ENCODE results near the gene ZFYVE16. TPM values are rescaled to one million over a fixed set of nuclear protein-coding genes. Genes with fewer than 3 reads are reported as not detected.

ZFYVE16 gene
- total and polyA plus RNA-seq, 2 of the 4 experiments (the other 2 are of a cell fraction): 5.3 to 11.1 TPM

- Histone ChIP-seq H2BK5ac (ENCODE audit: low read depth, low read length, poor library complexity, severe bottlenecking) (no peak overlapping the region), H4K20me1 (ENCODE audit: insufficient read depth, low read length) (no peaks in the 10 kb centered on the region), H4K8ac (ENCODE audit: low read depth in 2 of 2, low read length in 2 of 2) (no peak overlapping the region), H3K79me1 (ENCODE audit: low read depth in 1 of 2, low read length in 2 of 2) (no peaks in the 10 kb centered on the region), H3K4ac (ENCODE audit: low read depth, low read length) (no peak overlapping the region), H3K27ac (ENCODE audit: insufficient read depth, low read length) (no peak overlapping the region), H3K4me3 (ENCODE audit: insufficient read depth, low read depth, low read length) (no peak overlapping the region), H2AK9ac (replicated peaks; ENCODE audit: low read depth, low read length, poor library complexity) (no peak overlapping the region), H2AFZ (replicated peaks; ENCODE audit: low read length, poor library complexity) (no peak overlapping the region), H3K18ac (ENCODE audit: low read depth, low read length) (no peak overlapping the region), H2BK15ac (ENCODE audit: low read depth, low read length) (no peak overlapping the region), H3K4me1 (ENCODE audit: control insufficient read depth, insufficient read depth, low read length) (no peaks in the 10 kb centered on the region), H3K56ac (ENCODE audit: extremely low read depth, insufficient read depth, low read length) (no peak overlapping the region), H3K14ac (replicated peaks; ENCODE audit: low read depth, low read length) (no peak overlapping the region), H4K91ac (ENCODE audit: insufficient read depth, low read depth, low read length) (no peak overlapping the region), H3K9me3 (ENCODE audit: control insufficient read depth, insufficient read depth, low read length) (no peaks in the 10 kb centered on the region), H3K9ac (ENCODE audit: low read depth, low read length) (no peak overlapping the region), H3K36me3 (ENCODE audit: control insufficient read depth, insufficient read depth, low read length) (no peaks in the 10 kb centered on the region), H3K23ac (ENCODE audit: low read depth, low read length) (no peak overlapping the region), H2AK5ac (ENCODE audit: low read depth, low read length) (no peak overlapping the region), H3K4me2 (ENCODE audit: low read depth, low read length) (no peak overlapping the region), H3K27me3 (ENCODE audit: control insufficient read depth, insufficient read depth, low read length) (no peaks in the 10 kb centered on the region), H3K9me1 (ENCODE audit: insufficient read depth, low read length) (no peaks in the 10 kb centered on the region), H2BK20ac (ENCODE audit: low read depth, low read length) (no peak overlapping the region), H4K5ac (ENCODE audit: low read depth, low read length) (no peak overlapping the region), H2BK120ac (ENCODE audit: low read depth, low read length) (no peak overlapping the region)
- DNase-seq: no peak
- in situ Hi-C loops (cut with MboI; ENCODE audit: low sequenced_read_pairs) (no loop called here), intact Hi-C loops (cut with micrococcal nuclease) (no loop called here), dilution Hi-C loops (cut with HindIII; ENCODE audit: low sequenced_read_pairs, unreplicated experiment) (no loop called here)
- no TSS peak for BruUV-seq (replicated peaks)
- no CpG with 5 or more reads among the region's 2 CpGs for WGBS, 2 experiments (ENCODE audit: extremely low coverage in 2 of 2, insufficient read length in 1 of 2)
- CTCF ChIA-PET: interaction anchor here (1.0 kb wide), 1 partner anchor 169 kb away, joined by 4 read pairs; no protein-coding TSS in a partner anchor
- no peak for ATAC-seq (ENCODE audit: low read depth)
- POLR2A ChIA-PET (ENCODE audit: unreplicated experiment): no interaction called here
- TF ChIP-seq RAD21 (IDR thresholded peaks at IDR 0.05; ENCODE audit: low read length) (no peak), ELK1 (IDR thresholded peaks at IDR 0.05; ENCODE audit: borderline replicate concordance, low read depth, low read length) (no peak), MAZ (IDR thresholded peaks at IDR 0.05; ENCODE audit: borderline replicate concordance, low read depth, low read length) (no peak), CHD1 (IDR thresholded peaks at IDR 0.05; ENCODE audit: low read depth, low read length) (no peak), USF2 (IDR thresholded peaks at IDR 0.05; ENCODE audit: low read depth, low read length) (no peak), BHLHE40 (IDR thresholded peaks at IDR 0.05; ENCODE audit: low read depth, low read length) (no peak), POLR2A (IDR thresholded peaks at IDR 0.05; ENCODE audit: low read depth, low read length) (no peak)
Observed at GRCh38 chr5:80502800-80503199, 94.9 kb downstream of the ZFYVE16 start.
